VCaP (cell line): Measurements from ENCODE around the gene C5AR1.
"Not testable (repeated sequence)": the region's sequence is repeated elsewhere in the genome, so short reads cannot be mapped to it uniquely, and the experiment has no call there.

Experiments
- H3K27ac ChIP-seq: fragments of 450-650 bp; 2 replicates; pipeline ENCODE4 v1.5.1; 2017
- TF ChIP-seq, protein P1 (sequence below): fragments of 450-650 bp; conservative IDR thresholded peaks from 2 replicates; pipeline ENCODE4 v1.5.1; 2017; ENCODE audit warnings: mild to moderate bottlenecking, moderate library complexity

Gene C5AR1

DNA sequence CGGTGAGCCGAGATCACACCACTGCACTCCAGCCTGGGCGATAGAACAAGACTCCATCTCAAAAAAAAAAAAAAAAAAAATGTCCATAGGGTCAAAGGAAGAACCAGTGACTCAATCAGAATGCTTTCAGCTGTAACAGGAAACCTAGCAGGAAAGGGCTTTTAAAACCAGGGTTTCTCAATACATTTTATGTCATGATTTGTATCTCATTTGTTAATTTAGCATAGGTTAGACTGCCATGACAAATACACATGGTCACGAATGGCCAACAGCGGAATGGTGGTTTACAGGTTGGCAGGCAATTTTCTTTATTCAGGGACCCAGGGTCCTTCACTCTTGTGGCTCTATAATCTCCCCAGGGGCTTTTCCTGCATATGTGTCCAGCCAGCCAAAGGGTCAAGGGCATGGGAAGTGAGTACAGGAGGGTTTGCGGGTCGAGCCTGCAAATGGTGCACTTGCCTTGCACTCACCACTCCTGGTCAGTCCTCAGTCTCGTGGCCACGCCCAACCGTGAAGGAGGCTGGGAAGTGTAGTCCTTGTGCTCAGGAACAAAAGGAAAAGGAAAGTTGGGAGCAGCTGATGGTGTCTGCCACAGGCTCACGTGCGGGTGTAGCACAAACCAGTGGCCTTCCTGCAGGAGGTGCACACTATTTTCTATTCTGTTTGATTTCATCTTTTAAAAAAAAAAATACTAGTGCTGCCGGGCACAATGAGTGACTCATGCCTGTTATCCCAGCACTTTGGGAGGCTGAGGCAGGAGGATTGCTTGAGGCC is 54.3 kb downstream of the C5AR1 start:
- no peak overlapping the region for H3K27ac ChIP-seq
- TF ChIP-seq, protein P1, sequence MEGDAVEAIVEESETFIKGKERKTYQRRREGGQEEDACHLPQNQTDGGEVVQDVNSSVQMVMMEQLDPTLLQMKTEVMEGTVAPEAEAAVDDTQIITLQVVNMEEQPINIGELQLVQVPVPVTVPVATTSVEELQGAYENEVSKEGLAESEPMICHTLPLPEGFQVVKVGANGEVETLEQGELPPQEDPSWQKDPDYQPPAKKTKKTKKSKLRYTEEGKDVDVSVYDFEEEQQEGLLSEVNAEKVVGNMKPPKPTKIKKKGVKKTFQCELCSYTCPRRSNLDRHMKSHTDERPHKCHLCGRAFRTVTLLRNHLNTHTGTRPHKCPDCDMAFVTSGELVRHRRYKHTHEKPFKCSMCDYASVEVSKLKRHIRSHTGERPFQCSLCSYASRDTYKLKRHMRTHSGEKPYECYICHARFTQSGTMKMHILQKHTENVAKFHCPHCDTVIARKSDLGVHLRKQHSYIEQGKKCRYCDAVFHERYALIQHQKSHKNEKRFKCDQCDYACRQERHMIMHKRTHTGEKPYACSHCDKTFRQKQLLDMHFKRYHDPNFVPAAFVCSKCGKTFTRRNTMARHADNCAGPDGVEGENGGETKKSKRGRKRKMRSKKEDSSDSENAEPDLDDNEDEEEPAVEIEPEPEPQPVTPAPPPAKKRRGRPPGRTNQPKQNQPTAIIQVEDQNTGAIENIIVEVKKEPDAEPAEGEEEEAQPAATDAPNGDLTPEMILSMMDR, result no peak

DNA sequence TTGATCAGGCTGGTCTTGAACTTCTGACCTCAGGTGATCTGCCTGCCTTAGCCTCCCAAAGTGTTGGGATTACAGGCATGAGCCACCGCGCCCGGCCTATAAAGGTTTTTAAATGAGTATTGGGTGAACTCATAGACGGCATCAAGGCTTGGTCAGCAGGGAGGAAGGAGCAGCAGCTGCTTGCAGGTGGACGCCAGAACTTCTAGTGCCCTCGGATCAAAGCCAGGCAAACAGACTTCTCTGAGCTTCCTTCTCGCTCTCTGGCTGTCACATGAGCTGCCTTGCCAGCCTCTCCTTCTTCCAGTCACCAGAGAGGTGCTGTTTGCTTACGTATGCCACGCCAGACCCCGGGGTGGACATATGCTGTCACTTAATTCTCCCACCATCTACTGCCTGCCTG is 55.8 kb downstream of the C5AR1 start:
- H3K27ac ChIP-seq, result not testable (repeated sequence)

DNA sequence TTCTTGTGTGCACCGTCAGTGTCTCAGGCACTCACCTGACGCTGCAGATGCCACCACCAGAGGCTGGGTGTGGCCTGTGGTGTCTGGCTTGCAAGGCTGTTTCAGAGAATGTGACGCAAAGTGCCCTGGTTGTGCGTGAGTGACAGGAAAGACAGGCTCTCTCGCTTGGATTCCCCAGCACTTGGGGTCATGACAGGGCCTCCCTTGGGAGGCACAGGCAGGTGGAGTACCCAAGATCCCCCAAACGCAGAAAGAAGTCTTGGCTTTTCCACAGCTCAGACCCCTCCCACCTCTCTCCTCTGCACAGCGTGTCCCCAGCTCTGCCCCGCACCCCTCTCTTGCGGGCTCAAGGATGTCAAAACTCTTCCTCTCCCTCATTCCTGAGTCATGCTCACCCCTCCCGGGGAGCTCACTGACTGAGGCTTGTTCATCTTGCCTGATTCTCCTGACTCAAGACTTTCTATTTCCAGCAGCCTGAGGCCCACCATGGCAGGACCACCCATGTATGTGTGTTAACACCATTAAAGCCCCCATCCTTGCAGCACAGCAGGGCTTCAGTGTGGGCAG is 60.5 kb downstream of the C5AR1 start:
- H3K27ac ChIP-seq, result no peak overlapping the region
- TF ChIP-seq, protein P1, result no peak

DNA sequence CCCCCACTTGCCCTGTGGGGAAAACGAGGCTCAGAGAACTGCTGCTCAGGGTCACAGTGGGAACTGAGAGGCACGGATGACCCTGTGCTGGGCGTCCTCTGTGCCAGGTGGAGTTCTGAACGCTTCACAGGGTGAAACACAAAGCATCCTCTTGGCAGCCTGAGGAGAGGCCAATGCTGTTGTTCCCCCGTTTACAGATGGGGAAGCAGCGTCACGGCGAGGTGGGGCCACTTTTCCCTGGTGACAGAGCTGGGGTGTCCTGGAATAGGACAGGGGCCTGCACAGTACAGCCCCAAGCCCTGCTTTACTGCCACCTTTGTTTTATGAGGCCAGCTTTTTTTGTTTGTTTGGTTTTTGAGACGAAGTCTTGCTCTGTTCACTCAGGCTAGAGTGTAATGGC is 61.6 kb downstream of the C5AR1 start:
- TF ChIP-seq, protein P1, result no peak
- no peak overlapping the region for H3K27ac ChIP-seq
